Lung (tissue), 12 donors: ENCODE measurements around the gene ACP7. TPM values are rescaled to one million over a fixed set of nuclear protein-coding genes. Genes with fewer than 3 reads are reported as not detected.

Experiments used
- ATAC-seq: fragments of 200-7000 bp; cut with Tn5 transposase; one replicate; pipeline ENCODE4 v1.9.1; 2020; ENCODE audit warnings: moderate number of reproducible peaks; ENCODE audit not compliant: insufficient read depth, low FRiP score
- DNase-seq, 3 donors: peaks; one replicate each; pipeline ENCODE4 v3.0.0-alpha.2; 2013 to 2017
- H3K27ac ChIP-seq, 2 donors: one replicate each; pipeline ENCODE4 v1.5.1; 2013; ENCODE audit warnings: mild to moderate bottlenecking in 2 of 2, moderate library complexity in 2 of 2, control low read depth in 1 of 2, inconsistent platforms in 1 of 2, low read depth in 1 of 2, low read length in 1 of 2
- H3K27me3 ChIP-seq, 3 donors: one replicate each; pipeline ENCODE4 v1.5.1; 2013; ENCODE audit warnings: low read length in 2 of 3; ENCODE audit not compliant: control insufficient read depth in 3 of 3, insufficient read depth in 3 of 3
- H3K36me3 ChIP-seq, 4 donors: one replicate each; pipeline ENCODE4 v1.5.1; 2013; ENCODE audit warnings: low read length in 4 of 4, mild to moderate bottlenecking in 1 of 4, moderate library complexity in 1 of 4; ENCODE audit not compliant: control insufficient read depth in 4 of 4, insufficient read depth in 4 of 4
- H3K4me1 ChIP-seq, 5 donors: one replicate each; pipeline ENCODE4 v1.5.1; 2013; ENCODE audit warnings: low read length in 5 of 5, mild to moderate bottlenecking in 2 of 5, moderate library complexity in 1 of 5; ENCODE audit not compliant: control insufficient read depth in 5 of 5, insufficient read depth in 5 of 5
- H3K4me3 ChIP-seq: one replicate; pipeline ENCODE4 v1.5.1; 2013; ENCODE audit warnings: mild to moderate bottlenecking, control low read depth, moderate library complexity
- H3K9ac ChIP-seq, 2 donors: one replicate each; pipeline ENCODE4 v1.5.1; 2013; ENCODE audit warnings: low read length in 2 of 2, control low read depth in 1 of 2; ENCODE audit not compliant: insufficient read depth in 1 of 2
- H3K9me3 ChIP-seq, 4 donors: one replicate each; pipeline ENCODE4 v1.5.1; 2013; ENCODE audit warnings: low read length in 3 of 4, mild to moderate bottlenecking in 1 of 4, moderate library complexity in 1 of 4; ENCODE audit not compliant: control insufficient read depth in 4 of 4, insufficient read depth in 3 of 4
- WGBS, 2 donors: extraction: QIAGEN DNeasy Blood & Tissue Kit; methylation state at CpG; one replicate each; pipeline ENCODE4 v1.1.7; 2013; 5-methylcytosine and 5-hydroxymethylcytosine counted together
- polyA plus RNA-seq, 2 donors: library from polyadenylated mRNA; stranded (reverse); fragments of 200-250 nt; gene quantifications; one replicate each; pipeline ENCODE4 v1.2.1, GENCODE V29; 2013
- total RNA-seq, 2 donors: library from RNA; depleted of rRNA in 1 of 2; stranded (reverse); fragments of >200 nt in 1 of 2; gene quantifications; one replicate each; pipeline ENCODE4 v1.2.1, GENCODE V29; 2014 to 2021
- TF ChIP-seq, protein P1 (sequence below): IDR thresholded peaks from 2 replicates; pipeline ENCODE4 v1.5.1; 2012; ENCODE audit warnings: mild to moderate bottlenecking; ENCODE audit errors: control extremely low read depth, extremely low read depth
- donor health status: control.
- donor health status: control.
- donor health status: Bipolar disorder and iron deficiency.
- donor health status: healthy.
- donor health status: DM: yes; HTN: yes; CAD: no.

Gene ACP7
- total and polyA plus RNA-seq, 4 donors = 0.03 TPM; not detected in 3

DNA sequence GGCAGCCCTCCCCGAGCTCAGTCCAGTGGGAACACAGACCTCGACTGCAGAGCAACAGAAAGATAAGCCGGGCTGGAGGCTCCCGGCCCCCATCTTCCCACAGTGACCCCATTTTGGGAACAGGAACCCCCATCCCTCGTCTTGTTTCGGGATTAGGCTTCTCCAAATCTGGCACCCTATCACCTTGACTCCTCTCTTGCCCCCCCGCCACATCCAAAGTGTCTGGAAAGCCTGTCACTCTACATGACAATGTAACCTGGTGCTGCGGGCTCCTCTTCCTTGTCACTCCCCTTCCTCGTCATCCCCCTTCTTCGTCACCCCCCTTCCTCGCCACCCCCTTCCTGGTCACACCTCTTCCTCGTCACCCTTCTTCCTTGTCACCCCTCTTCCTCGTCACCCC, 51.5 kb downstream of the ACP7 start:
- H3K36me3 ChIP-seq = peaks cover 0 to 3% (median 1%) of the 10 kb centered on the region in 4 donors
- no peak overlapping the region for H3K4me3 ChIP-seq
- no peaks in the 10 kb centered on the region for H3K27me3 ChIP-seq
- ATAC-seq = no peak
- DNase-seq = no peak
- WGBS, 2 donors = 79 to 82% methylated on average over 13 of the region's 13 CpGs
- peak overlapping the region in 1 of 2 donors; percentile 48 for H3K27ac ChIP-seq
- no peak overlapping the region for H3K9ac ChIP-seq
- H3K9me3 ChIP-seq = no peaks in the 10 kb centered on the region
- H3K4me1 ChIP-seq = peaks cover 11 to 55% (median 37%) of the 10 kb centered on the region in 5 donors
- TF ChIP-seq, protein P1, sequence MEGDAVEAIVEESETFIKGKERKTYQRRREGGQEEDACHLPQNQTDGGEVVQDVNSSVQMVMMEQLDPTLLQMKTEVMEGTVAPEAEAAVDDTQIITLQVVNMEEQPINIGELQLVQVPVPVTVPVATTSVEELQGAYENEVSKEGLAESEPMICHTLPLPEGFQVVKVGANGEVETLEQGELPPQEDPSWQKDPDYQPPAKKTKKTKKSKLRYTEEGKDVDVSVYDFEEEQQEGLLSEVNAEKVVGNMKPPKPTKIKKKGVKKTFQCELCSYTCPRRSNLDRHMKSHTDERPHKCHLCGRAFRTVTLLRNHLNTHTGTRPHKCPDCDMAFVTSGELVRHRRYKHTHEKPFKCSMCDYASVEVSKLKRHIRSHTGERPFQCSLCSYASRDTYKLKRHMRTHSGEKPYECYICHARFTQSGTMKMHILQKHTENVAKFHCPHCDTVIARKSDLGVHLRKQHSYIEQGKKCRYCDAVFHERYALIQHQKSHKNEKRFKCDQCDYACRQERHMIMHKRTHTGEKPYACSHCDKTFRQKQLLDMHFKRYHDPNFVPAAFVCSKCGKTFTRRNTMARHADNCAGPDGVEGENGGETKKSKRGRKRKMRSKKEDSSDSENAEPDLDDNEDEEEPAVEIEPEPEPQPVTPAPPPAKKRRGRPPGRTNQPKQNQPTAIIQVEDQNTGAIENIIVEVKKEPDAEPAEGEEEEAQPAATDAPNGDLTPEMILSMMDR = no peak

DNA sequence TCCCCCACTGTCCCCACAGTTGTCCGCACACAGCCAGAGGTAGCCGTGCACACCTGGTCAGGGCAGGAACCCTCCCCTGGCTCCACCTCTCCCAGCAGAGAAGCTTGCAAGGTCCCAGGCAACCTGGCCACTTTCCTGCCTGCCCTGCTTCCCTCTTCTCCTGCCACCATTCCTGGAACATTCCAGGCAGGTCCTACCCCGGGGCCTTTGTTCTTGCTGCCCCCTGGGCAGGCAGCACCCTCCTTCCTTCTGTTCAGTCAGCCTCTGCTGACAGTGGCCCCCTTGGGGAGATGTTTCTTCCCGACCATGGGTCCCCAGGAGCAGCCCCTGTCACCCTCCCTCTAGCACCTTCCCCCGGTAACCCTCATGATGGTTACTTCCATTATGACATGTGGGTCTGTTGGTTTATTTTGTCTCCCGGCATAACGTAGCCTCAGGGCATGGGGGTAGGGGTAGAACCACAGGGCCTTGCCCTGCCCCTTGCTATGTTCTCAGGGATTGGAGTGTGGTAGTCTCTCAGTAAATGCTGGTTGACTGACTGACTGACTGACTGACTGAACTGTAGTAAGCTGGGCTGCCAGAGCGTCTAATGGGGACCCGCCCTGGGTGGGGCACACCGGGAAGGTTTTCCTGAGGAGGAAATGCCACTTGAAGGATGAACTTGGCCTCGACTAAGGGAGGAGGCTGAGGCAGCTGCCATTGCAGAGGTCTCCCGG, 52.2 kb downstream of the ACP7 start:
- TF ChIP-seq, protein P1 = no peak
- Histone ChIP-seq H3K27ac (peak overlapping the region in 1 of 2 donors; percentile 65), H3K27me3 (no peaks in the 10 kb centered on the region), H3K4me1 (peaks cover 9 to 50% (median 30%) of the 10 kb centered on the region in 5 donors), H3K9ac (no peak overlapping the region), H3K9me3 (no peaks in the 10 kb centered on the region), H3K36me3 (peaks cover 0 to 3% (median 1%) of the 10 kb centered on the region in 4 donors), H3K4me3 (no peak overlapping the region)
- no peak for ATAC-seq
- peak in 1 of 3 donors; percentile 7 for DNase-seq
- WGBS, 2 donors = 62 to 82% methylated on average over 12 of the region's 12 CpGs

DNA sequence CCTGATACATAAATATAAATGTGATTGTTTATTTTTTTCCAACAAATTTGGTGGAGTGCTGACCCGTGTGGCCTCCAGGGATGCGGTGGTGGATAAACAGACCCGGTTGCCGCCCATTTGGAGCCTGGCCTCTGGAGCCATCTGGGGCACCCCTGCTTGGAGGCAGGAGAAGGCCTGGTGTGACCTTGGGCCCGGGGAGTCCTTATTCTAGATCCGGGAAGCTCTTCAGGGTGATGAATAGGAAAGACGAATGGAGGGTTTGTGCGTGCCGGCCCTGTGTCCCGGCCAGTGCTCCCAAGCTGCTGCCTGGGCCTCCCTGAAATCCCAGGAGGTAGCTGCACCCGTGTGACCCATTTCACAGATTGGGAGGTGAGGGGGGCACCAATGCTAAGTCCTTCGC, 53.0 kb downstream of the ACP7 start:
- peak in 1 of 3 donors; percentile 5 for DNase-seq
- no peak overlapping the region for H3K9ac ChIP-seq
- H3K4me1 ChIP-seq = peaks cover 9 to 42% (median 24%) of the 10 kb centered on the region in 5 donors
- H3K27me3 ChIP-seq = no peaks in the 10 kb centered on the region
- WGBS, 2 donors = 64 to 80% methylated on average over 12 of the region's 12 CpGs
- no peak overlapping the region for H3K4me3 ChIP-seq
- no peaks in the 10 kb centered on the region for H3K9me3 ChIP-seq
- peaks cover 0 to 3% (median 1%) of the 10 kb centered on the region in 4 donors for H3K36me3 ChIP-seq
- TF ChIP-seq, protein P1 = no peak
- no peak for ATAC-seq
- H3K27ac ChIP-seq = peak overlapping the region in 1 of 2 donors; percentile 48
